GM19328 (cell line): ENCODE results near the gene CCDC185.

Source experiments
- ATAC-seq: cut with Tn5 transposase; IDR thresholded peaks from one replicate; pipeline ENCODE4 v1.9.1; 2021; ENCODE audit warnings: mild to moderate bottlenecking, moderate library complexity; ENCODE audit not compliant: unreplicated experiment

CCDC185 gene

DNA sequence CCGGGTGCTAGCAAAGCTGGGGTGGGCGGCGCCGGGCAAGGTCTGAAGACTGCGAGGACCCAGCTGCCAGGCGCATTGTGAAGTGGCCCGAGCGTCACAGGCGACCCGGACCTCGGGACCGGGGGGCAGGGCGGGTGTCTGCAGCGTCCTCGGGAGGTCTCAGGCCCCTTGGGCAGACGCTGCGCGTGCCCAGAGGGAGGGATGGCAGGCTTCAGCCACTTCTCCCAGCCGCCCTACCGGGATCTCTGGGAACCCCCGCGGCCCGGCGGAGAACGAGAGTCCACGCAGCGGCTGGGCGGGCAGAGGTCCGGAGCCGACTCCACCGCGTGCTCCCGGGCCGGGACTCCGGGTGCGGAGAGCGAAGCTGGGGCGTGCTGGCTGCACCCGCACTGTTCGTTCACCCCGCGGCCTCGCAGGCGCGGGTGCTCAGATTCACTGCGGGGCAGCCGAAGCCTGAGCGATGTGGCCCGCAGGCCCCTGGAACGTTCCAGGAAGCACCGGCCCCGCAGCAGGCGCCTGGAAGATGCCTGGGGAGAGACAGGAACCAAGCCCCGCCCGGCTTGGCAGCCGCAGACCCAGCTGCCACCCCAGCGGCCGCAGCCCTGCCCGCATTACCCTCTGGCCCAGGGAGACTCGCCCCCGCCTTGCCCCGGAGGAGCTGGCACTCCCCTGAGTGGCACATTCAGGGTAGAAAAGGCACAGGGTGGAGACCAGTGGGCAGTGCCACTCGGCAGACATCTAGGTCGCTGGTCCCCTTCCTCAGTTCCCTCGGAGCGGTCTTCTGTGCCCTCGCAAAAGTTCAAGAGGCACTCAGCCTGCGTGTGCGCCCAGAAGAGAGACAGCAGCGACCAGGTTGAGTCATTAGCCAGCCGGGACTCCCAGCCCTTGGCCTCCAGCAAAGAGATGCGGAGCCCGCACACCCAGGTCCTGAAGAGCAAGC lies at the start of gene CCDC185:
TSS of gene CCDC185 (plus strand) at position 141 of the 940 bp plus-strand sequence. CDS start at position 202, 61 bp downstream.
- ATAC-seq, result no peak

DNA sequence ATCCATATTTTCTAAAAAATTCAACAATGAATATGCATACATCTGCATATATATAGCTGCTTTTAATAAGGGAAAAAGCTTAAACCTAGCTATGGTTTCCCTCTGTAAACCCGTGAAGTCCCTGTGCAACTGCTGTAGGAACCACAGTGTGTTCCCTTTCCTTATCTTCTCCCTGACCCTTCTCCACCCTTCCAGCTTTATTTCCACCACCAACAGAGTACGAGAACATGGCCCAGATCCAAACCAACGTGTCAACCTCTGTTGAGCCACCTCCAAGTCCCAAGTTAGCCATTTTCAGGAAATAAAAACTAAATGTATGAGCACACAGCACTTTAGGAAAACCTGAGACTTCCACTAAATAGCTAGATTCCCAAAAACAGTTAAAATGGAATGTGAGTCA lies 49.5 kb upstream of the CCDC185 start:
- ATAC-seq, result no peak

DNA sequence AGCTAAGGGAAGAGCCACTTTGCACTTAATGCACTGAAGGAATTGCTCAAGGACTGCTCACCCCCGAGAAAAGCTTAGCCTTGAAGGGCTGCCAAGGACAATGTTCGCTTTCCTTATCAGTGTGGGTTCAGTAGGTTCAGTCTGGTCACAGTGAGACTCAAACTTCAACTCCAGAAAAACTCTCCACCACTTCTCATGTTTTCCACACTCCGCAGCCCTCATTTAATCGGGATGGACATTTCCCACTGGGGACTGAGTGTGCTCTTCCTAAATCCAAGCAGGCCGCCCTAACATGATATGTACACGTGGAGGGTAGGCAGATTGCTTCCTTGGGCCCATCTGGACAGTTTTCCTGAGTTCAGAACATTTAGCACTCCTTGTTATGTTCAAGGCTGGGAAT lies 48.7 kb upstream of the CCDC185 start:
- ATAC-seq, result no peak

DNA sequence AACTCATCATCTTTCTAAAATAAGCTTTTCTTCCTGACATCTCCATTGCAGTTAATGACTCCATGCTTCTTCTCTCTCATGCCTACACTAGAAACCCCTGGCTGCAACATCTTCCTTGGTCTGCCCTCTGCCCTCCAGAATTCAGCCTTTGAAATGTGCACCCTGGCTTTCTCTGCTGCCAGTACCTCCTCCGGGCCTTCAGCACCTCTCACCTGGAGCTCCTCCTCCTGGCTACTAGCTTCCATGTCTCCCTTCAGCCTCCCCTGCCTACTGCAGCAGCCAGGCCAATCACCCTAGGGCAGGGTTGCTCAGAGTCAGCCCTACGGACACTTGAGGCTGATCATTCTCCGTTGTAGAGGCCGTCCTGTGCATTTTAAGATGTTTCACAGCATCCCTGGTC lies 47.5 kb upstream of the CCDC185 start:
- ATAC-seq, result no peak

DNA sequence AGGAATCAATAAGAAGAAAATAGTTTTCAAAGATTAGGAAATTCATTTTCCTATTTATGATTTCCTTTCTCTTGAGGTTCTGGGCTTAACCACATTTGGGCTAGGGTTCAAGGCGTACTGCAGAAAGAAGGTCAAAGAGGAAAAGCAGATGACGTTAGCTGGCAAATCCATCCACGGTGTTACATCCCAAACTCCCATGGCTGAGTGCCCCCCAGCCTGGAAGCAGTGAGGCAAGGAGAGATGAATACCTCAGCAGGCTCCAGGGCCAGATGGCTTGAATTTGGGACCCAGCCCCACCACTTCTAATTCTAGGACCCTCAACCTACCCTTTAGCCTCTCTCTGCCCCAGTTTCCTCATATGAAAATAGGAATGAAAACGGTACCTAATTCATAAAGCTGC lies 46.9 kb upstream of the CCDC185 start:
- no peak for ATAC-seq

DNA sequence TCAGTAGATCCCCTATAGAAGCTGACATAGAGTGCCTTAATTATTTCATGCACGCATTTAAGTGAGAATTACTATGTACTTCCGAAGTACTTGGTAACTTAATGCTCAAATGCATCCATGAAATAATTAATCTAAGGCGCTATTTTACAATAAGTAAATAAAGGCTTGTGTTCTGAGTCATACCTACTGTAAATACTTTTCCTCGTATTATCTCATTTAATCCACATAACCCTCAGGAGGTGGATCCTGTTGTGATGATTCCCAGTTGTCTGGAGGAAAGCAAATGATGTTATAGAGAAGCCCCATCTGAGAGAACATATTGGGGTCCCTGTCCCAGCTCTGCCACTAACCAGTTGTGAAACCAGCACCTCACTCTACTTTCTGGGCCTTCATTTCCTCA lies 45.6 kb upstream of the CCDC185 start:
- no peak for ATAC-seq

DNA sequence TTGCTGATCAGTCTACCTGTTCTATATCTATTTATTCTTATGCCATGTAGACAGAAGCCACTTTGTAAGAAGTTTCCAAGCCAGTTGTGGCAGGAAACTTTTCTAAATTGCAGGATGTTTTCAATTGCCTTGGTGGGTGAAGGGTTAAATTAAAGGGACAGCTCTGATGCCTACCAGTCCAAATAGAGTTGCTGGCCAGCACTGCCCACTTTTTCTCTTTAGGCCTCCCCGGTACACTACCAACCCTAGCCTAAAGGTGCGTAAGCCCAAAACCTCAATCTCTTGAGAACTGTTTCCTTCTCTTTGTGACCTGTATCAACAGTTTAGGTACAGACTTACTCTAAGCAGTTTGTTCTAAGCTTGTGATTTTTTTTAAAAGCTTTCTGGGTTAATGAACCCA lies 44.8 kb upstream of the CCDC185 start:
- no peak for ATAC-seq

DNA sequence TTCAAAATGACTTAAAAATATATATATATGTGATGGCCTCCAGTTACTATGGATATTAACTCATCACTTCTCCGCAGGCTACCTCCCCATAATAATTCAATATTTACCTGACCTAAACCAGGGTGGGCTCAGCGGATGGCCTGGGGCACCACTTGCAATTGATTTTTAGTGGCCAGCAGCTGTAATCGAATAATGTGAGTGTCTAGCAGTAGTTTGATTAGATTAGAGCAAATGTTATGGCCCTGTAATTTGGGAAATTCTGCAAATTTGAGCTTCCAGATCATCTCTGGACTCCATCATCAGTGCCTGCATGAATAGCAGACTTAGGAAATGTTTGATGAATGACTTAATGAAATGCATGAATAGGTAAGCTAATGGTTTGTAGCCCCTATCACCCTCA lies 44.0 kb upstream of the CCDC185 start:
- no peak for ATAC-seq

DNA sequence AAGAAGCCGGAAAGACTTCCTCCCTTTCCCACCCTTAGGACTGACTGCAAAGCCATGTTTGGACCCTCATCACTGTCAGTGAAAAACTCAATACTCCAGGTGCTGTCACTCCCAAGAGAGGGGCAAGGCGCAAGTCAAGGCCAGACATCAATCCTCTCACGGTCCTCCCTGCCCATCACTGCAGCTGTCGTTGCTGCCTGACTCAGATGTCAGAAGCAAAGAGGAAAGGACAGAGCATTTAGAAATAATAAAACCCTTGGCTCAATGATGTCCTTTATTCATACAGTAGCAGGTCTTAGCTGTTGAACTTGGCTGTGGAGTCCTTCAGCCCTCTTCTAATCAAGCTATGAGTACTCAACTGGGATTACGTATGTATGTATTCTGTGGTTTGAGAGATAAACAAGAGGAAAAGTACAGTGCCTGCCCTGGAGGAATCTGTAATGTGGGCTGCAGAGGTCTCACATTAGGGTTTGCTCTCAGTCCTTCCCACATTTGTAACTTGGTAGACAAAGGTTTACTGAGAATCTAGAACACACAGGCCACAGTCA lies 42.8 kb upstream of the CCDC185 start:
- no peak for ATAC-seq

DNA sequence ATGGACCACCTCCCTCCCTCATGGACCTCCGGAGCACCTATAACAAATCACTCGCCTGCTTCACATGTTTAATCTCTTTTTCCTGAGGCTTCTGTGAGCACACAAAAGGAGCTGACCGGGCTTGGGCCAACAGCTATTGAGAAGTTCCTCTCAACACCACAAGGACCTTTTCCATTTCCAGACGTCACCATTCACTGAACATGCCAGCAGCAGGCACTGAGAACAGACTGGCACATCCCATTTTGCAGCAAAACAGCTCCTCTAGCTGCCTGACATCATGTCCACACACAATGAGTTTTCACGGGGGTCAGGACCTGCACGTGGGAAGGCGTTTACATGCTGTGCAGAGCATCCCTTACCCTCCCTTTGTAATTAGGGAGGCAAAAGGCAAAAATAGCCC lies 40.3 kb upstream of the CCDC185 start:
- ATAC-seq, result no peak

DNA sequence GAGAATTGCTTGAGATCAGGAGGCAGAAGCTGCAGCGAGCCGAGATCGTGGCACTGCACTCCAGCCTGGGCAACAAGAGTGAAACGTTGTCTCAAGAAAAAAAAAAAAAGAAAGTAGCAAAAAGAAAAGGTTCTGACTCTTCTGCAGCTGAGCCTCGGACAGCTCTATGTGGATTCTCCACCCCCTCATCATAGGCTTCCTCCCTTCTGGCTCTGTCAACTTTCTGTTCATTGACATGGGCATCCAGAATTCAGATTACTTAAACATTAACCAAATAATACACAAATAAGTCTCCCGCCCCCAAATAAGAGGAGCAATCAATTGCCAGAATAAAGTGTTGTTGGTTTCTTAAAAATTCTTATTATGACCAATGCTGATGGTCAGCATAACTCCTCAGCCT lies 39.3 kb upstream of the CCDC185 start:
- ATAC-seq, result no peak

DNA sequence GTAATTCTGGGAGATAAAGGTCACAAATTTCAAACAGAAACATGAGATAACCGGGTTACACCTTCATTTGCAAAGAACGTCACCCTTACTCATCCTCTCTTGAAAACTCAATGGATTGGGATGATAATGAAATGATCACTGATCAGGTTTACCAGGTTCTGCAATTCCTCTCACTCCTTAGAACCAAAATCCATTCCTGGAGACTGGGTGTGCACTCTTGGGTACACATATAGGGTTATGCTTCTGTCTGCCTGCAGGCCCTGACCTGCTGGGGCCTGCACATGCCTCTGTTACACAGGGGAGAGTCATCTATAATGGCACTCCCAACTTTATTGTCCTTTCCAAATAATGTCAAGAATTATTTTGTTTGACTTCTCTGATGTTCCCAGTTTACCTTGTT lies 37.5 kb upstream of the CCDC185 start:
- no peak for ATAC-seq

DNA sequence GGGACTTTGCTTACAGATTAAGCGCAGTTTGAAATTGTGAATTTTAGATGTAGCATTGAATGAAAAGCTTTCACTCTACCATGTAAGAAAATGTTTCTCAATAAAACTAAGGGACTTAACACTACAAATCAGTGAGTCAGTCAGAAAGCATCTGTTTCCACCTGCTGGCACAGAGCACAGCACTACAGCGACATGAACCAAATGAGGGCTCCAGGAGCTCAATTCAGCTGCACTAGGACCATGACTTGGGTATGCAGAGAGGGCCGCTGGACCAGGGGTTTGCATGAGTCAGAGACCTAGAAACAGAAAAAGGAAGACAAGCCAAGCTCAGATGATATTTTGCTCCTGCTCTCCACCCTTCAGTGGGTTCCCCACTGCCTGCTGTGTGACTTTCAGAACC lies 34.4 kb upstream of the CCDC185 start:
- no peak for ATAC-seq

DNA sequence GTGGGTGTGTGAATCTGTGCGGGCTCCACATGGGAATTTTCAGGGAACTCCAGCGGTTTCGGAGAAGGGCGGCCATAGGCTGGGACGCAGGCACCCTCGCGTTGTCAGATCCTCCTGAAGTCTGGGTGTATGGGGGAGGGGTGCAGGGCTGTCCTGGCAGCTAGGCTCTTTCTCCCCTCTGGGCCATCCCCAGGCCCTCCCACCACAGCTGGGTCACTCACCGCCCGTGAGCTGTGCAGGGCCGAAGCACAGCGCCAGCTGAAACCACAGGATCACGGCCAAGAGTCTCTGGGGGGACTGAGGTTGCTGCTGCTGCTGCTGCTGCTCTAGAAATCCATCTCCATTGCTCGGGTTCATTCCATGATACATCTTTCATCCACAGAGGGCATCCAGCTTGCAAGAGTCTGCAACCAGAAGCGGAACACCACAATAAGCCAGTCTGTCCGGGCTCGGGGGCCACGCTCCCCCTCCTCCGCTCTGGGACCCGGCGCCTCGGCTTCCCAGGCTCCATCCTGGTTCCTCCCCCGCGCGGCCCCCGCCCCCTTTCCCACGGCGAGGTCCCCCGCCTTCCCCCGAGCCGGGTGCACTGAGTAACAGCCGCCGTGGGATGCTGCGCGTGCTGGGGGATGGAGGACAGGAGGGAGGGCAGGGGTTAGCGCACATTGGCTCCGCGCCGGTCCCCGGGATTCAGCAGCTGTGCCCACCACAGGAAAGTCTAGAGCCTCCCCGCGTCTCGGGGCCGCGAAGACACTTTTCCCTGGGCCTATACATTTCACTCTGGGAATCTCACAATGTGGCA lies 30.0 kb upstream of the CCDC185 start:
- no peak for ATAC-seq

DNA sequence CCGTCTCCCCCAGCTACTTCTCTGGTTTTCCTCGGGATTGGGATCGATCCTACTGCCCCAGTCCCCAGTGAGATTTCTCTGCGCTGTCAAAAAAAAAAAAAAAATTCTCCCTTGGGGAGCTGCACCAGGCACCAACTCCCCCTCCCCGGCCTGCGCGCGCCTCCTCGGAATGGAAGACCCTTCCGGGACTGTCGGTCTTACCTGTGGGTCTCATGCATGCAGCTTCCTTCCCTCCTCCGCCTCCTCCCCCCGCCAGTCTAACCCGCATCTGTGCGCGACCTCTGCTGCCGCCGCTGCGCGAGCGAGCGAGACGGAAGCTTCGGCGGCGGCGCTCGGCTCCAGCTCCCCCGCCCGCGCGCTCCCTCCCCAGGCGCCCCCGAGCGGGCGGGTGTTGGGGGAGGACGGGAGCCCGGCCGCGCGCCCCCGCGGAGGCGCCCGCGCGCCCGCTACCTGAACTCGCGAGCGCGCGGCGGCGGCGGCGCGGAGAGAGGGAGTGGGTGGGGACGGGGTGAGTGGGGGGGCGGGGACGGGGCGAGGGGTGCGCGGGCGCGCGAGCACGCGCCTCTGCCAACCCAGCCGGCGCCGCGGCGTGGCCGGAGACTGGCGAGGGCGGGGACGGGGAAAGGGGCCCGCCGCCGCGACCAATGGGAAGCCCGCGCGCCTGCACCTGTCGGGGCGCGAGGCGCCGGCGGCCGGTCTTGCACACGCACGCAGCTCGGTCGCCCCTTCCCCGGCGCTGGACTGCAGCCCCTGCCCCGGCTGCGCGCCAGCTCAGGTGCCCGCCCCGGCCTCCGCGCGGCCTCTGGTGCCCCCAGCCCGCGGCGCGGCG lies 29.1 kb upstream of the CCDC185 start, which contains the start of gene SUSD4:
TSS of gene SUSD4 (minus strand) at position 321 of the 829 bp plus-strand sequence. CDS start 751 bp downstream, outside the sequence.
- ATAC-seq, result no peak

DNA sequence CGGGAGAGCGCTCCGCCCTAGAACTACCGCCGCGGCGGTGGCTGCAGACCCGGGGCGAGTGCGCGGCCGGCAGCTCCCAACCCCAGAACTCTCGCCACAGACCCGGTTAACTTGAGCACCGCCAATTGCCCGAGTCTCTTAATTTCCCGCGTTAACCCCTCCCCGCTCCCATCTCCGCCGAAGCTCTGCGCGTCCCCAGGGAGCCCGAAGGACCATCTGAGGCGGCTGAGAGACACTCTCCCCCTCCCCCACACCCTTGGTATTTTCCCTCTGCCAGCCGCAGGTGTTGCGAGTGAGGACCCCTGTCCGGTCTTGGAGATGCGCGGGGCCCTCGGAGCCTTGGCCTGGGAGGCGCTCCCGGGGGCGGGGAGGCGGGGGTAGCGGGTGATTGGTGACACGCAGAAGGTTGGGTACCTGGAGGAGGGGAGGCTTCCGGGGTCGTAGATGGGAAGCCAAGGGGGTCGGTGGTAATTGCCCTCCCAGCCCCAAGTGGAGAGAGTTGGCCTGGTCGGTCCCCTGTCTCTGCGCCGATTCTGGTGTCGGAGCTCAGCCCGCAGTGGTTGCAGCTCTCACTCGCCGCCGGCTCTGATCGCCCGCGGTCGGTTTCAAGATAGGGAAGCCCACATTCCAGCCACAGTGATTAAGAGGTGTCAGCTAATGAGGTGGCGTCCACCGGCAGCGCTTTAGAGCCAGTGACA lies 28.4 kb upstream of the CCDC185 start:
- no peak for ATAC-seq

DNA sequence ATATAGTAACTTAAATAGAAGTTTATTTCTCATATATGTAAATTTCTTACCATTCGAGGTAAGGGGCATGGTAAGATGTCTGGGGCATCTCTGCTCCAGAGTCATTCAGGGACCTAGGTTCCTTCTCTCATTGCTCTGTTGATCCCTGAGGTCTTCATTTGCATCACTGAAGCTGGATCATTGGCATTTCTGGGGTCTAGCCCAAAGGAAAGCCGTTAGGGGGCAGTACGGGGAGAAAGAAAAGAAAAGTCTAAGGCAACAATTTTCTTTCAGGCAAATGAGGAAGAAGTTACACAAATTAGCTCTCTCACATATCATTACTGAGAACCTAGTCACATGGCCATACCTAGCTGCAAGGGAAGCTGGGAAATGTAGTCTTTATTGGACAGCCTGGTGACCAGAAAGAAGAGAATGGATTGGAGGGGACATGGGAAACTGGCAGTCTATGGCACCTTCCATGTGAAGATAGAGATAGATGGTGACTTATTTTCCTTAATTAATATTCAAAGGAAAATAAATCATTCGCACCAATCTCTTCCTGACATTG lies 19.1 kb upstream of the CCDC185 start:
- ATAC-seq, result no peak

DNA sequence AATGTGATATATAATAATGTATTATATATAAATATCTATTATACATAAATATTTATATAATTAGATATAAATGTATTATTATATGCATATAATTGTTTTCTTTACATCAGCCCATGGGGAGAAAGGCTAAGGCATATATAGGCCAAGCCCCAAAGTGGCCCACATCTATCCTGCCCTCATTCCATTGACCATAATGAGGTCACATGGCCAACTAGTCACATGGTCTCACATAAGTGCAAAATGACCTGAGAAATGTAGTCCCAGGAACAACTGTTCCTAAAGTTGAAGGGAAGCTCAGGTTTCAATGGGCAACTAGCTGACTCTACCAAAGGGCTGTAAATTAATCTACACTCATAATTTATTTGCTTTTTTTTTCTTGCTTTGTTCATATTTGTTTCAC lies 14.5 kb upstream of the CCDC185 start:
- ATAC-seq, result no peak

DNA sequence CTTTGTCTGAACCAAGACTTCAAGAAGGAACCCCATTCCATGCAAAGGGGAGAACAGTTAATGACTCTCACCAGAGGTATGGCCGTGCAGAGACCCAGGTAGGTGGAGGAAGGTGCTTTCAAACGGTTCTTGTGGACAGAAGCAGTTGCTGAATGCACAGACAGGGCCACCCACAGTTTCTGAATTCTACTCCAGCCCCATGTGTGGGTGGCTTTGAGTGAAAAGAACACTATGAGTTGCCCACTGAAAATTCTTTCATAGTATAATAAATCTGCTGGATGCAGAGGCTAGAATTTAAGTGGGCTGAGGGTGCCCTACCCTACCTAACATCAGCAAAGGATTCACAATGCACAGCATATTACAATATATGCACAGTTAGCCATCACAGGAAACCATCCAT lies 7.2 kb upstream of the CCDC185 start:
- no peak for ATAC-seq

DNA sequence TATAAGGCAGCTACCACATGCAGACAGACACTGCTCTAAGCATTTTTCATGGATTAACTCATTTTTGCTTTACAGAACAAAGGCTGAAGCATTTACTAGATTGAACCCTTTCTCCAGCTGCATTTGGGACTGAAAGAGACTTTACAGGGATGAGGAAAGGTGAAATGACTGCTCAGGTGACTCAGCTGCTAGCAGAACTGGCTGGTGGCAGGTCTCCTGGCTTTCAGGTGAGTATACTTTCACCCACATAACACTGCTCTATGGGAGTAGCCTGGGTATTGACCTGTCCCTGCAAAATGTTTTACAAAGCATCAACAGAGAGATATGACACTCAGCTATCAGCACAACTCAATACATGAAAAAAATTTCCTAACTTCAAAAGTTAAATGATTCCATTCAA lies 2.6 kb upstream of the CCDC185 start:
- no peak for ATAC-seq
